Left lung (tissue), 10 donors: ENCODE results near the gene FRMD1. TPM values are rescaled to one million over a fixed set of nuclear protein-coding genes. Genes with fewer than 3 reads are reported as not detected.

Experiments used
- ATAC-seq: fragments of 200-7000 bp; cut with Tn5 transposase; one replicate; pipeline ENCODE4 v1.9.1; 2020; ENCODE audit warnings: moderate library complexity
- DNase-seq, 4 donors: peaks; one replicate each; pipeline ENCODE4 v3.0.0-alpha.2; 2013 to 2020
- H3K27ac ChIP-seq, 2 donors: fragments of 200-600 bp; sonication (generic) in 1 of 2; one replicate each; pipeline versions ENCODE4 v1.5.0 to v1.8.0; 2020 to 2021
- H3K27me3 ChIP-seq, 2 donors: fragments of 200-600 bp; sonication (generic) in 1 of 2; one replicate each; pipeline versions ENCODE4 v1.5.0 to v1.8.0; 2020 to 2021
- H3K36me3 ChIP-seq, 2 donors: fragments of 200-600 bp; sonication (generic) in 1 of 2; one replicate each; pipeline versions ENCODE4 v1.5.0 to v1.8.0; 2020 to 2021
- H3K4me1 ChIP-seq, 2 donors: fragments of 200-600 bp; one replicate each; pipeline ENCODE4 v1.8.0; 2021
- H3K4me3 ChIP-seq, 2 donors: fragments of 200-600 bp; sonication (generic) in 1 of 2; one replicate each; pipeline versions ENCODE4 v1.5.0 to v1.8.0; 2020 to 2021; ENCODE audit warnings: mild to moderate bottlenecking in 1 of 2
- H3K9me3 ChIP-seq, 2 donors: fragments of 200-600 bp; sonication (generic) in 1 of 2; one replicate each; pipeline versions ENCODE4 v1.5.0 to v1.8.0; 2020 to 2021
- CTCF ChIP-seq, 2 donors: fragments of 200-600 bp; sonication (generic) in 1 of 2; IDR thresholded peaks; one replicate each; pipeline versions ENCODE4 v1.5.0 to v1.8.0; 2021; ENCODE audit warnings: antibody characterized with exemption in 2 of 2
- intact Hi-C, 2 donors: fragments of 100-400 bp; cut with DNase I; formaldehyde crosslinking; loops; one replicate each; pipeline versions ENCODE4 v1.11.2 to v1.14.2; 2022
- polyA plus RNA-seq, 6 donors: library from polyadenylated mRNA; unstranded; fragments of 120-200 nt; gene quantifications; one replicate each; pipeline ENCODE4 v1.2.1, GENCODE V29; 2013; ENCODE audit not compliant: insufficient read length in 6 of 6
- total RNA-seq, 2 donors: library from RNA; stranded (reverse); fragmentation: NEBNext Ultra II Directional; extraction: Animal tissue kit (Norgen Biotek cat#: 25700); gene quantifications; one replicate each; pipeline ENCODE4 v1.2.1, GENCODE V29; 2021
- donor health status: DM: no; HTN: yes; CAD: no.
- donor health status: DM: no; HTN: no; CAD: no.

FRMD1 gene
- total and polyA plus RNA-seq, 8 donors, result 3.4 to 7.2 (median 6.0) TPM; not detected in 2

- H3K4me3 ChIP-seq, result no peak overlapping the region
- ATAC-seq, result no peak
- no peak overlapping the region for H3K27ac ChIP-seq
Observed at GRCh38 chr6:168045141-168045691, 33.8 kb downstream of the FRMD1 start.

GRCh38 chr6:168044521-168045130 lies 34.4 kb downstream of the FRMD1 start:
- H3K4me3 ChIP-seq, result no peak overlapping the region
- no peak for TF ChIP-seq CTCF (IDR thresholded peaks at IDR 0.05)
- peaks cover 0 to 43% of the 10 kb centered on the region in 2 donors for H3K9me3 ChIP-seq
- H3K36me3 ChIP-seq, result no peaks in the 10 kb centered on the region
- intact Hi-C loops, result no loop called here
- ATAC-seq (no peak), DNase-seq (peak in 1 of 4 donors; percentile 22)
- peaks cover 0 to 3% of the 10 kb centered on the region in 2 donors for H3K4me1 ChIP-seq
- no peak overlapping the region for H3K27ac ChIP-seq
- H3K27me3 ChIP-seq, result no peaks in the 10 kb centered on the region

More at GRCh38 chr6:168045141-168045691, 33.8 kb downstream of the FRMD1 start:
- DNase-seq, result peak in 1 of 4 donors; percentile 28
- no peak for TF ChIP-seq CTCF (IDR thresholded peaks at IDR 0.05)
- peaks cover 0 to 37% of the 10 kb centered on the region in 2 donors for H3K9me3 ChIP-seq
- peaks cover 0 to 3% of the 10 kb centered on the region in 2 donors for H3K4me1 ChIP-seq
- intact Hi-C loops, result no loop called here
- no peaks in the 10 kb centered on the region for H3K27me3 ChIP-seq
- H3K36me3 ChIP-seq, result no peaks in the 10 kb centered on the region

- intact Hi-C loops, result no loop called here
- no peak for TF ChIP-seq CTCF (IDR thresholded peaks at IDR 0.05)
- no peak overlapping the region for H3K4me3 ChIP-seq
- no peak overlapping the region for H3K27ac ChIP-seq
- DNase-seq (peak in 1 of 4 donors; percentile 17), ATAC-seq (no peak)
- peaks cover 0 to 3% of the 10 kb centered on the region in 2 donors for H3K4me1 ChIP-seq
- peaks cover 0 to 50% of the 10 kb centered on the region in 2 donors for H3K9me3 ChIP-seq
- H3K27me3 ChIP-seq, result no peaks in the 10 kb centered on the region
- H3K36me3 ChIP-seq, result no peaks in the 10 kb centered on the region
Observed at GRCh38 chr6:168043848-168044415, 35.1 kb downstream of the FRMD1 start.

- no peak overlapping the region for H3K27ac ChIP-seq
- H3K36me3 ChIP-seq, result no peaks in the 10 kb centered on the region
- H3K9me3 ChIP-seq, result peaks cover 0 to 54% of the 10 kb centered on the region in 2 donors
- intact Hi-C loops, result no loop called here
- peak in 1 of 4 donors; percentile 19 for DNase-seq
- no peak for TF ChIP-seq CTCF (IDR thresholded peaks at IDR 0.05)
- no peak overlapping the region for H3K4me3 ChIP-seq
- H3K4me1 ChIP-seq, result peaks cover 0 to 3% of the 10 kb centered on the region in 2 donors
- no peaks in the 10 kb centered on the region for H3K27me3 ChIP-seq
- no peak for ATAC-seq
Observed at GRCh38 chr6:168043193-168043847, 35.7 kb downstream of the FRMD1 start.
